Endothelial cell of umbilical vein (primary cell): Measurements from ENCODE around the gene SIRT3.
A peak's percentile ranks its signal among the peaks of the same experiment; 100 is the strongest.

Source experiments
- EZH2 ChIP-seq: IDR thresholded peaks from 2 replicates; pipeline ENCODE4 v1.6.1; 2012; ENCODE audit warnings: borderline replicate concordance, low read depth, mild to moderate bottlenecking, moderate library complexity, low read length, inconsistent platforms; ENCODE audit not compliant: severe bottlenecking
- GATA2 ChIP-seq: IDR thresholded peaks from 2 replicates; pipeline ENCODE4 v1.7.0; 2011; ENCODE audit warnings: low read depth, mild to moderate bottlenecking, moderate library complexity, mixed read lengths, low read length; ENCODE audit not compliant: insufficient read length, insufficient read depth
- JUN ChIP-seq: IDR thresholded peaks from 2 replicates; pipeline ENCODE4 v1.6.1; 2011; ENCODE audit warnings: borderline replicate concordance, low read depth; ENCODE audit not compliant: insufficient read length, insufficient read depth
- MYC ChIP-seq: IDR thresholded peaks from one replicate; pipeline ENCODE4 v1.6.1; 2011; ENCODE audit warnings: mild to moderate bottlenecking, low read depth, low read length
- POLR2A ChIP-seq: IDR thresholded peaks from 2 replicates; pipeline ENCODE4 v1.6.1; 2012; ENCODE audit warnings: low read depth, mild to moderate bottlenecking, control low read depth, low read length
- POLR2AphosphoS5 ChIP-seq: IDR thresholded peaks from 2 replicates; pipeline ENCODE4 v1.6.1; 2012; ENCODE audit warnings: low read depth, mild to moderate bottlenecking, control low read depth, low read length, moderate library complexity; ENCODE audit not compliant: insufficient read depth
- TF ChIP-seq, protein P1 (sequence below), 2 donors: IDR thresholded peaks; 1 replicate in 1 of 2; 2 replicates in 1 of 2; pipeline ENCODE4 v1.5.1; 2011; ENCODE audit warnings: low read length in 2 of 2, mild to moderate bottlenecking in 2 of 2, moderate library complexity in 2 of 2, control low read depth in 1 of 2, inconsistent platforms in 1 of 2, low read depth in 1 of 2; ENCODE audit not compliant: insufficient read depth in 1 of 2; ENCODE audit errors: extremely low read depth in 1 of 2

- TF ChIP-seq POLR2A (peak; percentile 84), JUN (no peak), POLR2AphosphoS5 (peak; percentile 88), GATA2 (no peak), MYC (no peak), EZH2 (no peak)
- TF ChIP-seq, protein P1, sequence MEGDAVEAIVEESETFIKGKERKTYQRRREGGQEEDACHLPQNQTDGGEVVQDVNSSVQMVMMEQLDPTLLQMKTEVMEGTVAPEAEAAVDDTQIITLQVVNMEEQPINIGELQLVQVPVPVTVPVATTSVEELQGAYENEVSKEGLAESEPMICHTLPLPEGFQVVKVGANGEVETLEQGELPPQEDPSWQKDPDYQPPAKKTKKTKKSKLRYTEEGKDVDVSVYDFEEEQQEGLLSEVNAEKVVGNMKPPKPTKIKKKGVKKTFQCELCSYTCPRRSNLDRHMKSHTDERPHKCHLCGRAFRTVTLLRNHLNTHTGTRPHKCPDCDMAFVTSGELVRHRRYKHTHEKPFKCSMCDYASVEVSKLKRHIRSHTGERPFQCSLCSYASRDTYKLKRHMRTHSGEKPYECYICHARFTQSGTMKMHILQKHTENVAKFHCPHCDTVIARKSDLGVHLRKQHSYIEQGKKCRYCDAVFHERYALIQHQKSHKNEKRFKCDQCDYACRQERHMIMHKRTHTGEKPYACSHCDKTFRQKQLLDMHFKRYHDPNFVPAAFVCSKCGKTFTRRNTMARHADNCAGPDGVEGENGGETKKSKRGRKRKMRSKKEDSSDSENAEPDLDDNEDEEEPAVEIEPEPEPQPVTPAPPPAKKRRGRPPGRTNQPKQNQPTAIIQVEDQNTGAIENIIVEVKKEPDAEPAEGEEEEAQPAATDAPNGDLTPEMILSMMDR (IDR thresholded peaks at IDR 0.05; ENCODE audit: extremely low read depth in 1 of 2, insufficient read depth in 1 of 2, low read depth in 1 of 2, low read length in 2 of 2), result no peak
These were observed 28.8 kb downstream of the SIRT3 start, which contains the start of the genes BET1L and RIC8A for GRCh38 chr11:207208-207862.
